ENCODE data around the gene KIF17. TPM values are rescaled to one million over a fixed set of nuclear protein-coding genes. Genes with fewer than 3 reads are reported as not detected.

The KIF17 gene
- total and polyA plus RNA-seq, 4 donors = 3.9 to 12.6 (median 6.7) TPM

GRCh38 chr1:20666146-20666545, 51.7 kb downstream of the KIF17 start:
- Histone ChIP-seq H3K4me1 (ENCODE audit: control insufficient read depth, insufficient read depth, low read length) (peaks cover 11% of the 10 kb centered on the region), H3K9me3 (ENCODE audit: control insufficient read depth, insufficient read depth, low read length) (no peaks in the 10 kb centered on the region), H3K36me3 (ENCODE audit: control insufficient read depth, insufficient read depth, low read length) (peaks cover 25% of the 10 kb centered on the region), H3K27me3 (ENCODE audit: control insufficient read depth, insufficient read depth, low read length) (no peaks in the 10 kb centered on the region), H3K4me3 (ENCODE audit: low read depth, low read length) (no peak overlapping the region), H3K27ac (ENCODE audit: low read depth, low read length) (no peak overlapping the region)
- no peak for DNase-seq (ENCODE audit: low read depth in 4 of 6, low spot score in 6 of 6)
- WGBS (ENCODE audit: insufficient coverage) = 83% methylated on average over 14 of the region's 16 CpGs

DNA sequence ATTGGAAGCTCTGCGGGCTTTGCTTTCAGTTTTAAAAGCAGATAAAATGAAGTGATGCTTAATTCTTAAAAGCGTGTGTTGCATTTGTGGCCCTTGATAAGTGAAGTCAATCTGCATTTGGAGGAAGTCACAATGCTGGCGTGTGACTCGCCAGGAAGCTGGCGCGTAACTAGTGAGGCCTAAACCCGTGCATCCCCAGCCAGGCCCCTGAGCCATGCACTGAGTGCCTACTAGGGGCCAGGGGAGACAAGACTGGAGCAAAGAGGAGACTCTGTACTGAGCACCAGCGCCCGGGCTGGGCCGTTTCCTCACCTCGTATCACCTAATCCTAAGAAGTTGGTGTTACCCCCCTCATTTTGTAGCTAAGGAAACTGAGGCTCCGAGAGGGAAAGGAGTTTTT, 52.1 kb downstream of the KIF17 start:
- H3K9me3 ChIP-seq (ENCODE audit: control insufficient read depth, insufficient read depth, low read length) = no peaks in the 10 kb centered on the region
- no peaks in the 10 kb centered on the region for H3K27me3 ChIP-seq (ENCODE audit: control insufficient read depth, insufficient read depth, low read length)
- no peak overlapping the region for H3K27ac ChIP-seq (ENCODE audit: low read depth, low read length)
- peaks cover 21% of the 10 kb centered on the region for H3K36me3 ChIP-seq (ENCODE audit: control insufficient read depth, insufficient read depth, low read length)
- WGBS (ENCODE audit: insufficient coverage) = 89% methylated on average over 8 of the region's 12 CpGs
- DNase-seq (ENCODE audit: low read depth in 4 of 6, low spot score in 6 of 6) = no peak
- no peak overlapping the region for H3K4me3 ChIP-seq (ENCODE audit: low read depth, low read length)
- peaks cover 11% of the 10 kb centered on the region for H3K4me1 ChIP-seq (ENCODE audit: control insufficient read depth, insufficient read depth, low read length)

GRCh38 chr1:20663969-20664715, 53.7 kb downstream of the KIF17 start:
- 81% methylated on average over 12 of the region's 12 CpGs for whole genome bisulfite sequencing (ENCODE audit: insufficient coverage)
- H3K36me3 ChIP-seq (ENCODE audit: control insufficient read depth, insufficient read depth, low read length) = peaks cover 17% of the 10 kb centered on the region
- H3K27me3 ChIP-seq (ENCODE audit: control insufficient read depth, insufficient read depth, low read length) = no peaks in the 10 kb centered on the region
- no peak overlapping the region for H3K4me3 ChIP-seq (ENCODE audit: low read depth, low read length)
- peaks cover 15% of the 10 kb centered on the region for H3K4me1 ChIP-seq (ENCODE audit: control insufficient read depth, insufficient read depth, low read length)
- H3K27ac ChIP-seq (ENCODE audit: low read depth, low read length) = no peak overlapping the region
- H3K9me3 ChIP-seq (ENCODE audit: control insufficient read depth, insufficient read depth, low read length) = no peaks in the 10 kb centered on the region
- DNase-seq (ENCODE audit: low read depth in 4 of 6, low spot score in 6 of 6) = no peak

DNA sequence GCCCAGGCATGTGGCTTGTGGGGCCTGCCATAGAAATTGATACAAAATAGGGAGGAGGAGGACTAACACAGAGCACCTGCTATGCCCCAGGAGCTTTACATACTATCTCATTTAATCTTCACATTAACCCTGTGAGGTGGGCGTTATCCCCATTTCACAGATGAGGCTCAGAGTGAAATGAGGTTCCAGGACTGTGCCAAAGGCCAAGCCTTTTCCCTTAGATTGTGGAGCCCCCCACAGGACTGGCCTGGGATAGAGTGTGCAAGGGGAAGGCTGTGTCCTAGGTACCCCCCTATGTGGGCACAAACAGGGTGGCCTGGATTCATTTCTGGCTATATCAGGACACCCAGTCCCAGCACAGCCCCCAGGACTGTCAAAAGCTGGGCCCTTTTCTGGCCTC, 54.4 kb downstream of the KIF17 start:
- Histone ChIP-seq H3K4me1 (ENCODE audit: control insufficient read depth, insufficient read depth, low read length) (peaks cover 15% of the 10 kb centered on the region), H3K9me3 (ENCODE audit: control insufficient read depth, insufficient read depth, low read length) (no peaks in the 10 kb centered on the region), H3K4me3 (ENCODE audit: low read depth, low read length) (no peak overlapping the region), H3K36me3 (ENCODE audit: control insufficient read depth, insufficient read depth, low read length) (peaks cover 20% of the 10 kb centered on the region), H3K27ac (ENCODE audit: low read depth, low read length) (no peak overlapping the region), H3K27me3 (ENCODE audit: control insufficient read depth, insufficient read depth, low read length) (no peaks in the 10 kb centered on the region)
- DNase-seq (ENCODE audit: low read depth in 4 of 6, low spot score in 6 of 6) = no peak
- WGBS (ENCODE audit: insufficient coverage) = no CpG with 5 or more reads among the region's 1 CpG

DNA sequence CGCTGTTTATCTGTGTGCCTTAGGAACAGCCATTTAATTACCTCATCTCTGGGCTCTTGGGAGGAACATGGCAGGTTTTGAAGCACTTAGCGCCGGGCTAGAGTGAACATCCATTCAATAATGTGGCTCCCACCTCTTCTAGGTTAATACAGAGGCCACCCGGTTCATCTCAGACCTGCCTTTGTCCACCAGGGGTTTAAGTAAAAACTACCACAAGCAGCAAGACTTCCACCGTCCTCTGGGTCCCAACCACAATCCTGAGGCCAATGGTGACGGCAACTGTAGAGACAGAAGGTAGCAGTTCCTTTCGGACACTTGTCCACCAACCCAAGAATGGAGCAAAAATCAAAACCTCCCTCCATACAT, 55.7 kb downstream of the KIF17 start:
- peak overlapping the region; percentile 72 for H3K27ac ChIP-seq (ENCODE audit: low read depth, low read length)
- no peaks in the 10 kb centered on the region for H3K27me3 ChIP-seq (ENCODE audit: control insufficient read depth, insufficient read depth, low read length)
- peak overlapping the region; percentile 95 for H3K4me3 ChIP-seq (ENCODE audit: low read depth, low read length)
- H3K36me3 ChIP-seq (ENCODE audit: control insufficient read depth, insufficient read depth, low read length) = peaks cover 30% of the 10 kb centered on the region
- peaks cover 15% of the 10 kb centered on the region for H3K4me1 ChIP-seq (ENCODE audit: control insufficient read depth, insufficient read depth, low read length)
- no peak for DNase-seq (ENCODE audit: low read depth in 4 of 6, low spot score in 6 of 6)
- 70% methylated on average over 5 of the region's 7 CpGs for WGBS (ENCODE audit: insufficient coverage)
- no peaks in the 10 kb centered on the region for H3K9me3 ChIP-seq (ENCODE audit: control insufficient read depth, insufficient read depth, low read length)

DNA sequence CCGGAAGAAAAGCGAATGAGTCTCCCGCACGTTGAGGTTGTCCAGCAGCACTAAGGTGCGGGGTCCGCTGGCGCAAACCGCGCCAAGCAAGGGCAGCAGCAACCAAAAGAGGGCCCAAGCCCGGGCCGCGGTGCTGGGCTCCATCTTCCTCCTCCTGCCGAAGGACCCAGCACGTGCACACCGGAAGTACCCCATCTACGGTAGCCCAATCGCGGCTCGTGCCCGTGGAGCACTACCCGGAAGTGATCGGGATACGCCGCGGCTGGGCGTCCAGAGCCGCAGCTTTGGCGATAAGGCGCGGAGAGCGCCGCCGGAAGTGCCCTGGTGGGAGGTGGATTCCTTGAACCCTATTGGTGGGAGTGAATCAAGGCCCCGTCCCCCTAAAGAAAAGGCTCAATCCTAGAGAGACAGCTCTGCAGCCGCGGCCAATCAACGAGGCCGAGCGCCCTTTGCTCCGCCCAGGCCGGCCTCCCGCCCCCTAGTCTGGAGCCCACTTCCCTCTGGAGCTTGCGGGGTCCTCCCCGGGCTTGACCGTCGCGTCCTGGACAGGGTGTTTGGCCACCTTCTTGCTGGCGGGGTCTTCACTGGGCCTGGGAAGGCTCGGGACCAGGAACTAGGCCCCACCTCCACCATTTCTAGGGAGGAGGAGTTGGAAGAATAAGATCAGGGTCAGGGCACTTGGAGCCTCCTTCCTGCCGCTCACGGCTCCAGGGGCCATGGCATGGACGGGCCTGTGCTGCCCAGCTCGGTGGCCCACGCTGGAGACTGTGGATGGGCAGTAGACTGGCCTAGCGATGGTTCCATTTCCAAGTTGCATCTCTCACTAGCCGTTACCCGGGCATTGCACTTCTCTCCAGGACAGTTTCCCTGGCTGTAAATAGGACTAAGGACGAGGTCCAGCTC, 56.3 kb downstream of the KIF17 start, which contains the start of gene DDOST:
Gene DDOST, minus strand, starts transcription at position 163 of the 903 bp plus-strand sequence. Its CDS starts 19 bp downstream, at position 144.
- Histone ChIP-seq H3K27me3 (ENCODE audit: control insufficient read depth, insufficient read depth, low read length) (no peaks in the 10 kb centered on the region), H3K4me1 (ENCODE audit: control insufficient read depth, insufficient read depth, low read length) (peaks cover 15% of the 10 kb centered on the region)
- WGBS (ENCODE audit: insufficient coverage) = 1% methylated on average over 56 of the region's 58 CpGs

DNA sequence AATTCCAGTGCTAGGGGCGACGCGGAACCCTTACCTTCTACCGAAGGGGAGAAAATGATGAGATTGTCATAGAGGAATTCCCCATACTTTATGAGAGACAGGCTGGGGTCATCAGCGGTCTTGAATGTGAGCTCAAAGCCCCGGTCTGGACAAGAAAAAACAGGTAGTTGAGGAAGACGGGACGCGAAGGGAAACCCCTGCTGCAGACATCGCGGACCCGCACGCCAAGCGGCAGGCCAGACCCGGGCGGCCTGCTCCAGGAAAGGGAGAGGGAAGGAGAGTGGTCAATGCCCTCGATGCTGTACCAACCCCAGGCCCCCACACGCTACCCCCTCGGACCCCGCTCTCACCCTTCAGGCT, 57.0 kb downstream of the KIF17 start:
- WGBS (ENCODE audit: insufficient coverage) = under 1% methylated on average over 13 of the region's 20 CpGs
- H3K27ac ChIP-seq (ENCODE audit: low read depth, low read length) = no peak overlapping the region

More for the DNA sequence above, 56.3 kb downstream of the KIF17 start, which contains the start of gene DDOST:
- Histone ChIP-seq H3K36me3 (ENCODE audit: control insufficient read depth, insufficient read depth, low read length) (peaks cover 33% of the 10 kb centered on the region), H3K4me3 (ENCODE audit: low read depth, low read length) (peak within 1 kb of the TSS; percentile 95), H3K27ac (ENCODE audit: low read depth, low read length) (peak within 1 kb of the TSS; percentile 72), H3K9me3 (ENCODE audit: control insufficient read depth, insufficient read depth, low read length) (no peaks in the 10 kb centered on the region)
- DNase-seq (ENCODE audit: low read depth in 4 of 6, low spot score in 6 of 6) = peak; percentile 90 to 100 (median 95)

DNA sequence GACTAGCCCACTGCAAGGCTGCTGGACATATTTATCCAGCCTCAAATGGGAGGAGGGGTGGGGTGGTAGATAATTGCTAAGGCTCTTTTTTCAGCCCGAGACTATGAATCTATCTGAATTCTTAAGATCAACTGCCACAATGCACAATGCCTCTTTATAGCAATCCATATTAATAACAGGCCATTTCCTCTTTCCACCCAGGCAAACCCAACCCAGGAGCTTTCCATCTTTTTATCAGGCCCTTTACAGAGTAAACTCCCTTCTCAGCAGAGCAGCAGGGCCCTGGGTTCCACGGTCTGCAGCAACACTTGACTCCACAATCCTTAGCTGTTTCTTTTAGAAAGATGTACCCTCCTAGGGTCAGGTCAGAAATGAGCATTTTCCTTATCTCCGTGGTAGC, 57.4 kb downstream of the KIF17 start:
- H3K27ac ChIP-seq (ENCODE audit: low read depth, low read length) = no peak overlapping the region

More for the DNA sequence above, 57.0 kb downstream of the KIF17 start:
- H3K4me1 ChIP-seq (ENCODE audit: control insufficient read depth, insufficient read depth, low read length) = peaks cover 15% of the 10 kb centered on the region
- peaks cover 35% of the 10 kb centered on the region for H3K36me3 ChIP-seq (ENCODE audit: control insufficient read depth, insufficient read depth, low read length)
- H3K4me3 ChIP-seq (ENCODE audit: low read depth, low read length) = peak overlapping the region; percentile 95
- H3K27me3 ChIP-seq (ENCODE audit: control insufficient read depth, insufficient read depth, low read length) = no peaks in the 10 kb centered on the region
- H3K9me3 ChIP-seq (ENCODE audit: control insufficient read depth, insufficient read depth, low read length) = no peaks in the 10 kb centered on the region
- DNase-seq (ENCODE audit: low read depth in 4 of 6, low spot score in 6 of 6) = peak in 1 of 6 donors; percentile 6

GRCh38 chr1:20658166-20658915, 59.5 kb downstream of the KIF17 start:
- H3K27ac ChIP-seq (ENCODE audit: low read depth, low read length) = no peak overlapping the region
- H3K9me3 ChIP-seq (ENCODE audit: control insufficient read depth, insufficient read depth, low read length) = no peaks in the 10 kb centered on the region
- no peak for DNase-seq (ENCODE audit: low read depth in 4 of 6, low spot score in 6 of 6)
- peaks cover 15% of the 10 kb centered on the region for H3K4me1 ChIP-seq (ENCODE audit: control insufficient read depth, insufficient read depth, low read length)
- peaks cover 53% of the 10 kb centered on the region for H3K36me3 ChIP-seq (ENCODE audit: control insufficient read depth, insufficient read depth, low read length)
- H3K27me3 ChIP-seq (ENCODE audit: control insufficient read depth, insufficient read depth, low read length) = no peaks in the 10 kb centered on the region
- no peak overlapping the region for H3K4me3 ChIP-seq (ENCODE audit: low read depth, low read length)
- 97% methylated on average over 5 of the region's 16 CpGs for WGBS (ENCODE audit: insufficient coverage)

More for the DNA sequence above, 57.4 kb downstream of the KIF17 start:
- Histone ChIP-seq H3K4me1 (ENCODE audit: control insufficient read depth, insufficient read depth, low read length) (peaks cover 15% of the 10 kb centered on the region), H3K4me3 (ENCODE audit: low read depth, low read length) (peak overlapping the region; percentile 95), H3K27me3 (ENCODE audit: control insufficient read depth, insufficient read depth, low read length) (no peaks in the 10 kb centered on the region), H3K9me3 (ENCODE audit: control insufficient read depth, insufficient read depth, low read length) (no peaks in the 10 kb centered on the region), H3K36me3 (ENCODE audit: control insufficient read depth, insufficient read depth, low read length) (peaks cover 39% of the 10 kb centered on the region)
- 0% methylated on average over 2 of the region's 3 CpGs for WGBS (ENCODE audit: insufficient coverage)
- no peak for DNase-seq (ENCODE audit: low read depth in 4 of 6, low spot score in 6 of 6)

Data from spinal cord (tissue), 10 donors.